ENCODE measurements around the gene MAPK4. TPM values are rescaled to one million over a fixed set of nuclear protein-coding genes. Genes with fewer than 3 reads are reported as not detected.

Gene MAPK4
- total RNA-seq, 1 experiment from 2014 or later = 0.21 TPM

- BruUV-seq (replicated peaks) = no TSS peak
- intact Hi-C loops (cut with micrococcal nuclease) = no loop called here
- Mint-ChIP-seq H3K27me3 (ENCODE audit: insufficient read depth, unreplicated experiment) (peaks cover 44% of the 10 kb centered on the region), H3K9me3 (ENCODE audit: unreplicated experiment) (no peaks in the 10 kb centered on the region), H3K4me3 (ENCODE audit: unreplicated experiment) (no peak overlapping the region), H3K4me1 (ENCODE audit: insufficient read depth, unreplicated experiment) (no peaks in the 10 kb centered on the region), H3K36me3 (ENCODE audit: insufficient read depth, unreplicated experiment) (no peaks in the 10 kb centered on the region), H3K27ac (ENCODE audit: low read depth, unreplicated experiment) (no peak overlapping the region)
- ChIA-PET CTCF (interaction anchor here (0.6 to 2.5 kb wide), 2 partner anchors 11 to 21 kb away, joined by 6 read pairs; no protein-coding TSS in a partner anchor), POLR2A (interaction anchor here (0.5 kb wide), 1 partner anchor 18 kb away, joined by 3 read pairs; no protein-coding TSS in a partner anchor)
- TF ChIP-seq CTCF (IDR thresholded peaks at IDR 0.05; ENCODE audit: unreplicated experiment) = no peak
- no peak for DNase-seq (ENCODE audit: unreplicated experiment)
Observed at GRCh38 chr18:50671376-50671775, 111.5 kb downstream of the MAPK4 start.

- peak; percentile 26 for DNase-seq (ENCODE audit: unreplicated experiment)
- Mint-ChIP-seq H3K9me3 (ENCODE audit: unreplicated experiment) (no peaks in the 10 kb centered on the region), H3K4me3 (ENCODE audit: unreplicated experiment) (no peak overlapping the region), H3K4me1 (ENCODE audit: insufficient read depth, unreplicated experiment) (no peaks in the 10 kb centered on the region), H3K27ac (ENCODE audit: low read depth, unreplicated experiment) (no peak overlapping the region), H3K36me3 (ENCODE audit: insufficient read depth, unreplicated experiment) (no peaks in the 10 kb centered on the region), H3K27me3 (ENCODE audit: insufficient read depth, unreplicated experiment) (peaks cover 17% of the 10 kb centered on the region)
- no TSS peak for BruUV-seq (replicated peaks)
- CTCF ChIA-PET = no interaction called here
- TF ChIP-seq CTCF (IDR thresholded peaks at IDR 0.05; ENCODE audit: unreplicated experiment) = no peak
- POLR2A ChIA-PET = no interaction called here
- intact Hi-C loops (cut with micrococcal nuclease) = no loop called here
Observed at GRCh38 chr18:50674307-50674980, 114.6 kb downstream of the MAPK4 start.

- no peaks in the 10 kb centered on the region for H3K9me3 Mint-ChIP-seq (ENCODE audit: unreplicated experiment)
- TF ChIP-seq CTCF (IDR thresholded peaks at IDR 0.05; ENCODE audit: unreplicated experiment) = no peak
- no peak for DNase-seq (ENCODE audit: unreplicated experiment)
- ChIA-PET POLR2A (no interaction called here), CTCF (interaction anchor here (0.6 kb wide), 1 partner anchor 87 kb away, joined by 3 read pairs; no protein-coding TSS in a partner anchor)
- peaks cover 12% of the 10 kb centered on the region for H3K27me3 Mint-ChIP-seq (ENCODE audit: insufficient read depth, unreplicated experiment)
- BruUV-seq (replicated peaks) = no TSS peak
- H3K27ac Mint-ChIP-seq (ENCODE audit: low read depth, unreplicated experiment) = no peak overlapping the region
- H3K36me3 Mint-ChIP-seq (ENCODE audit: insufficient read depth, unreplicated experiment) = no peaks in the 10 kb centered on the region
- no peaks in the 10 kb centered on the region for H3K4me1 Mint-ChIP-seq (ENCODE audit: insufficient read depth, unreplicated experiment)
- no peak overlapping the region for H3K4me3 Mint-ChIP-seq (ENCODE audit: unreplicated experiment)
- intact Hi-C loops (cut with micrococcal nuclease) = no loop called here
Observed at GRCh38 chr18:50675043-50675442, 115.2 kb downstream of the MAPK4 start.

GRCh38 chr18:50678651-50679050, 118.8 kb downstream of the MAPK4 start:
- intact Hi-C loops (cut with micrococcal nuclease) = no loop called here
- H3K36me3 Mint-ChIP-seq (ENCODE audit: insufficient read depth, unreplicated experiment) = no peaks in the 10 kb centered on the region
- no peak overlapping the region for H3K4me3 Mint-ChIP-seq (ENCODE audit: unreplicated experiment)
- H3K4me1 Mint-ChIP-seq (ENCODE audit: insufficient read depth, unreplicated experiment) = no peaks in the 10 kb centered on the region
- no peak for TF ChIP-seq CTCF (IDR thresholded peaks at IDR 0.05; ENCODE audit: unreplicated experiment)
- no TSS peak for BruUV-seq (replicated peaks)
- POLR2A ChIA-PET = interaction anchor here (0.7 kb wide), 1 partner anchor 31 kb away, joined by 3 read pairs; no protein-coding TSS in a partner anchor
- H3K9me3 Mint-ChIP-seq (ENCODE audit: unreplicated experiment) = no peaks in the 10 kb centered on the region
- no peak overlapping the region for H3K27ac Mint-ChIP-seq (ENCODE audit: low read depth, unreplicated experiment)
- DNase-seq (ENCODE audit: unreplicated experiment) = no peak
- CTCF ChIA-PET = no interaction called here
- H3K27me3 Mint-ChIP-seq (ENCODE audit: insufficient read depth, unreplicated experiment) = peaks cover 23% of the 10 kb centered on the region
